GM19324 (cell line): ENCODE results near the gene IQCB1.
"Not testable (repeated sequence)": the region's sequence is repeated elsewhere in the genome, so short reads cannot be mapped to it uniquely, and the experiment has no call there.

Source experiments
- ATAC-seq: cut with Tn5 transposase; IDR thresholded peaks from one replicate; pipeline ENCODE4 v1.9.1; 2021; ENCODE audit warnings: mild to moderate bottlenecking, moderate library complexity; ENCODE audit not compliant: unreplicated experiment, low FRiP score

Gene IQCB1

DNA sequence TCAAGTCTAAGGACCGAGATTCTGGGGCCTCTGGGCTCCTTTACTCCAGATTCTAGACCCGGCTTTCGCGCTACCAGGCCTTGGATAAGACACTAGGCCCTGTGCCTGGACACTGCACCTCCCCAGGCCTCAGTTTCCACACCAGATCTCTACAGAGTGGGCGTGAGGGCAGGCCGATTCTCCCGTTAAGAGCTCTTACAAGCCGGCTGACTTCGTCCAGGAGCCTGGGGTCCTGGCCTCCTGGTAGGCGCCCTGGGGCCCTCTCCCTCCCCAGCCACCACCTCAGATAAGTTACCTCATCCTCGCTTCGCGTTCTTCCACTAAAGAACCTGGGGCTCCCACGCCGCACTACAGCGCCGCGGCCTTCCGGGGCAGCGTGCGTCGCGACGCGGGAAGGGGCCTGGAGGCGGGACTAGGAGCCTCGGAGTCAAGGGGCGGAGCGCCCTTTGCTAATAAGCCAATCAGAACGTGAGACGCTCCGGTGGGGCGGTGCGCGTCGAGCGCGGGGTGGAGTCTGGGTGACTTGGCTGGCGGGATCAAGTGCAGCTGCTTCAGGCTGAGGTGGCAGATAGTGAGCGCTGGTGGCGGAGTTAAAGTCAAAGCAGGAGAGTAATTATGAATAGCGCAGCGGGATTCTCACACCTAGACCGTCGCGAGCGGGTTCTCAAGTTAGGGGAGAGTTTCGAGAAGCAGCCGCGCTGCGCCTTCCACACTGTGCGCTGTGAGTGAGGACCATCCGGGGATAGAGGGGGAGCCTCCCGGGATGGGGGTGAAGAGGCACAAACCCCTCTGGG, at the start of gene IQCB1, which contains the start of gene EAF2:
TSS of gene IQCB1 (minus strand) at position 390 of the 794 bp plus-strand sequence. CDS start 6,100 bp downstream, outside the sequence.
TSS of gene EAF2 (plus strand) at position 539 of the 794 bp plus-strand sequence. CDS start at position 616, 77 bp downstream.
- ATAC-seq = peak; percentile 99

- no peak for ATAC-seq
Measured at GRCh38 chr3:121883507-121883906, 48.6 kb upstream of the IQCB1 start.

GRCh38 chr3:121878411-121878810, 43.6 kb upstream of the IQCB1 start:
- no peak for ATAC-seq

DNA sequence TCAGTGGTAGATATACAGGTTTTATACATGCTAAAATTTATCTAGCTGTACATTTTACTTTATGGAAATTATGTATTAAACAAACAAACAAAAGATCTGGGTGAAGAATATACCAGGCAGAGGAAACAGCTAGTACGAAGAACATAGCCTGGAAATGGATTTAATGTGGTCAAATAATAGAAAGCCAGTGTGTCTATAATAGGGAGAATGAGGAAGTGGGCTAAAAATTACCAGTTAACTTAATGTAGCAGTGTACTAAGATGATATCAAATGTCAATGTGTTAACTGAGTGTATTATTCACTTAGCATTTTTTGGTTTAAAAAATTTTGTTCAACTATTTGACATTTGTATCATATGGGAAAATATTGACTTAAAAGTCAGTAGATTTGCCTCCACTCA, 36.6 kb upstream of the IQCB1 start:
- ATAC-seq = no peak

DNA sequence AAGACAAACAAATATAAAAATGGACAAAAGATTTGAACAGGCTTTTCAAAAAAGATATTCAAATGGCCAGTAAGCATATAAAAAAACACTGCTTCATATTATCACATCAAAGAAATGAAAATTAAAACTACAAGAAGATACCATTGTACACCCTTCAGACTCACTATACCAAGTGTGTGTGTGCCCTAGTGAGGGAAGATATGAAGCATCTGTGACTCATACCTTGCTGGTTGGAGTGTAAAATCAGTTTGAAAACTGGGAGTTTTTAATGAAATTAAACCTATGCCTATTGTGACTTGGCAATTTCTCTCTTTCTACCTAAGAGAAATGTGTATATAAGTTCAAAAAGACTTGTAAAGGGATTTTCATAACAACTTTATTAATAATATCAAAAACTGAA, 35.9 kb upstream of the IQCB1 start:
- ATAC-seq = no peak

DNA sequence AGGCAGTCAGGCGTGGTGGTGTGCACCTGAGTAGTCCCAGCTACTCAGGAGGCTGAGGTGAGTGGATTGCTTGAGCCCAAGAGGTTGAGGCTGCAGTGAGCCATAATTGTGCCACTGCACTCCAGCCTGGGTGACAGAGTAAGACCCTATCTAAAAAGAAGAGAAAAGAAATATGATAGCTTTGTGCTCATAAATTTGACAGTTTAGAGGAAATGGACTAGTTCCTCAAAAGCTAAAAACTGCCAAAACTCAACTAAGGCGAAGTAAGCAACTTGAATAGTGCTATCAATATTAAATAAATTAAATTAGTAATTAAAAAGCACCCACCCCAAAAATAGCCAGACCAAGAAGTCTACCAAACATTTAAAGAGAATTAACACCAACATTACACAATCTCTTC, 34.9 kb upstream of the IQCB1 start:
- ATAC-seq = no peak

DNA sequence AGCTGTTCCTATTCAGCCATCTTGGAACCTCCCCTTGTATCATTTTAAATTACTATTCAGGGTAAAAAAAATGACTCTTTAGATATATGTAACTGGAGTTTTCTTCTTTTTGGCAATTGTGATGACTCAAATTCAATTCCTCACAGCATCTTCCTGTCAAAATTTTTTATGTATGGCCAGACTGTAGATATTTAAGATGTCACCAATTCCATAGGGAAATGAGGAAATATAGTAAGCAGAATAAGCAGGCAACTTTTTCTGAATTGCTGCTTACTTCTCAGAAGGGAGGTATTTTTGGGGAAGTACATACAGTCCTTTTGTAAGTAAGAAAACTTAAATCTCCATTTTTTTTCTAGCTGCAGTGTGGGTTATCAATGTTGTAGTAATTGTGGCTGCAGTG, 28.9 kb upstream of the IQCB1 start:
- no peak for ATAC-seq

- ATAC-seq = not testable (repeated sequence)
Measured at GRCh38 chr3:121863247-121863646, 28.4 kb upstream of the IQCB1 start.

- not testable (repeated sequence) for ATAC-seq
Measured at GRCh38 chr3:121857778-121858177, 22.9 kb upstream of the IQCB1 start.

- ATAC-seq = no peak
Measured at GRCh38 chr3:121855555-121855954, 20.7 kb upstream of the IQCB1 start.

- no peak for ATAC-seq
Measured at GRCh38 chr3:121852256-121852655, 17.4 kb upstream of the IQCB1 start.

GRCh38 chr3:121844892-121845291, 10.0 kb upstream of the IQCB1 start:
- no peak for ATAC-seq

- no peak for ATAC-seq
Measured at GRCh38 chr3:121839962-121840361, 5.1 kb upstream of the IQCB1 start.

DNA sequence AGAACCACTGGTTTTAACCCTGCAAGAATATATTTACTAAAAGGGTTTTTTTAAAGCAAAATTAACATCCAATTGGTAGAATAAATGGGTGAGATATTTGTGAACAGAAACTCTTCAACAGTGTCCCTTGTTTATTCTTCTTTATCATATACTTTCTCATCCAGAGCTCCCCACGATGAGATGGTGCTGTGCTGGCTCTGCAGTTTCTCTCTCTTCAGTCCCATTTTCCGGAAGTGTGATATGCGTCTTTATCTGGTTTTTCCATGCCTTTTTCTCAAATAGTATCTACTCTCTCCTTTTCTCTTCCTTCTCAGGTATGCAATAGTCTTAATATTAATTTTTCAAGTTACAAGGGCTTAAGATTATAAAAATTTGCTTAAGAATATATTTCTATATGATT, 1.6 kb upstream of the IQCB1 start:
- ATAC-seq = no peak

DNA sequence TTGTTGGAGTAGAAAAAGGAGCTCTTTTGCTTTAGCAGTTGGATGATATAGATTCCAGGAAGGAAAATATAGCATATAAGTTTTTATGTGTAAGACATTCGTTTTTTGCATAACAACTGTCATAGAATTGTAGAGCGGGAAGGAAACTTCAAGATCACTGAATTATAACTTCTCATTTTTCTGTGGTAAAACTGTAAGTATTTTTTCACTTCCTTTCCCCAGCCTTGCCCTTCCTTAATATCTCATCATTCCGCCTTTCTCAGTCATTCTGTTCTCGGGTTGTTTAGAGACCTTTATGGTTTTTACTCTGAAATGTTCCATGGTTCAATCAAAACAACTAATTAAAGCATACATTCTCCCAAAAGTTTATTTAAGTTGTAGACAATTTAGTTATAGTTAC, 1.2 kb upstream of the IQCB1 start:
- no peak for ATAC-seq

DNA sequence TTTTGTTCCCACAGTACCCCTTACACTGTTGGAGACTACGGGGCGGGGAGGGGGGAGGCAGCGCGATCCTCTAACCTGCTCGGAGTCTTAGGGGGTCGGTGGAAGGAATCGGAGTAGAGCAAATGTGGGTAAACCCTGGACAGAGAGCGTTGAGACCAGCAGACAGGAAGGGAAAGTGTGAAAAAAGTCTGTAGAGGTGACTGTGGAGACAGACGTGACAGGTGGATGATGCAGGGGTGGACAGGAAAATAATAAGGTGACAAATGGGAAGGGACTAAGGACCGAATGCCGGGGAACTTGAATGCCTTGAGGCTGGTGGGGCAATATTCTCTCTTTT, 573 bp upstream of the IQCB1 start:
- ATAC-seq = peak; percentile 14

GRCh38 chr3:121834157-121834670, 646 bp downstream of the IQCB1 start:
- no peak for ATAC-seq

- no peak for ATAC-seq
Measured at GRCh38 chr3:121822973-121823372, 11.9 kb downstream of the IQCB1 start.

DNA sequence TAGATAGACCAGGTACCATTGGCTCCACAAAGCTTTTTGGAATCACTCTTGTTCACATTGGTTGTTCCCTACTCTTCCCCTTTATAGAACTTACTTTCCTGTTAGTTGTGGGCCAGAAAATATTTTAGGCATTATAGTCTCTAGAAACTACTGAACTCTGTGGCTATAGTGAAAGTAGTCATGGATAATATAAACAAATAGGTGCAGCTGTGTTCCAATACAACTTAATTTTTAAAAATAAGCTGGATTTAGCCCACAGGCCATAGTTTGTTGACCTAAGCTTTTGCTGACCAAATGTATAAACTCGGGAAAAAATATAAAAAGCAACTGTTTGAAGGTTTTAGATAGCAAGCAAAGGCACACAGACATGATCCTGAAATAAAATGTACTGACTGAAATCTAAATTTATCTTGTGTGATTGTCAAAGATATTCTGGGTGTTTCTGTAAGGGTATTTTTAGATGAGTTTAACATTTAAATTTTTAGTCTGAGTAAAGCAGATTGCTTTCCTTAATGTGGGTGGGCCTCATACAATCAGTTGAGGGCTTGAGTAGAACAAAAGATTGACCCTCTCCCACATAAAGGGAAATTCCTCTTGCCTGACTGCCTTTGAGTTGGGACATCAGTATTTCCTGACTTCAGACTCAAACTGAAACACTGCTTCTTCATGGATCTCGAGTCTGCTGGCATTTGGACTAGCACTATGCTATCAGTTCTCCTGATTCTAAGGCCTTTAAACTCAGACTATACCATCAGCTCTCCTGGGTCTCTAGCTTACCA, 13.2 kb downstream of the IQCB1 start:
- no peak for ATAC-seq

DNA sequence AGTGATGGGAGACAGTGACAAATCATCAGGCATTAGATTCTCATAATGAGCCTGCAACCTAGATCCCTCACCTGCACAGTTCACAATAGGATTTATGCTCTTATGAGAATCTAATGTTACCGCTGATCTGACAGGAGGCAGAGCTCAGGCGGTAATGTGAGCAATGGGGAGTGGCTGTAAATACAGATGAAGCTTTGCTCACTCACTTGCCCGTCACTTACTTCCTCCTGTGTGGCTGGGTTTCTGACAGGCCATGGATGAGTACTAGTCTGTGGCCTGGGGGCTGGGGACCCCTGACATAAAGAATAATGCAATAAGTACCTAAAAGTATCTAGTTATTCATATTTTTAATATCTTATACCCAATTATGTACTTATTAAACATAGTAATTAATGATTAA, 15.6 kb downstream of the IQCB1 start:
- ATAC-seq = no peak

DNA sequence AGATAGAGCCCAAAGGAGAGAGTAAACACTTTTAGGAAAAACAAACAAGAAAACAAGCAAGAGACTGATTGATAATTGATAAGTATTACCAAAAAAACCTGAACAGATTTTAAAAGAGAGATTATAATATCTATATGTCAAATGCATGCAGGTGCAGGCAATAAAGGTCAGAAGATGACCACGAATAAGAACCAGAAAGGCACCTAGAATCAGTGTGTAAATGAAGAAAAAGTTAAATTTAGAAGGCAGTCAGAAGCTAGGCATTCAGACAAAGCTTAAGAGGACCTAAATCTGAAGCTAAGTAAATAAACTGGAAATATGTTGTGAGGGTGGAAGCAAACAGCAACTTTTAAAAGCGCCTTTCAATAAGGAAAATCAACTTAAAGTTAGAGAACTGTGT, 16.3 kb downstream of the IQCB1 start:
- ATAC-seq = no peak

DNA sequence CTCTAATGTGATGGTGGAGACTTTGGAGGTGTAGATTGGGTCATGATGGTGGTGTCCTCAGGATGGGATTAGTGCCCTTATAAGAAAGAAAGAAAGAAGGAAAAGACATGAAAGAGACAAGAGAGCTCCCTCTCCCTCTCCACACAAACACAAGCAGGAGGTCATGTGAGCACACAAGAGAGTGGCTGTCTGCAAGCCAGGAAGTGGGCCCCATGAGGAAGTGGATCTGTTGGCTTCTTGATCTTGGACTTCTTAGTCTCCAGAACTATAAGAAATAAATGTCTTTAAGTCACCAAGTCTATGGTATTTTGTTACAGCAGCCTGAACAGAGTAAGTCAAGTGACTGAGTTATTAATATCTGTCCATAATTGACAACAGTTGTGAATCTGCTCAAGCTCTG, 17.1 kb downstream of the IQCB1 start:
- no peak for ATAC-seq
